Activated gamma-delta T cell treated with Interleukin-2 at 50 U/mL for 16 hours (primary cell): ENCODE data around the gene FNDC3B.

Source experiments
- DNase-seq: peaks from one replicate; pipeline ENCODE4 v3.0.0-alpha.2; 2020

The FNDC3B gene

GRCh38 chr3:172444821-172445220, 405.4 kb downstream of the FNDC3B start:
- DNase-seq, result no peak

DNA sequence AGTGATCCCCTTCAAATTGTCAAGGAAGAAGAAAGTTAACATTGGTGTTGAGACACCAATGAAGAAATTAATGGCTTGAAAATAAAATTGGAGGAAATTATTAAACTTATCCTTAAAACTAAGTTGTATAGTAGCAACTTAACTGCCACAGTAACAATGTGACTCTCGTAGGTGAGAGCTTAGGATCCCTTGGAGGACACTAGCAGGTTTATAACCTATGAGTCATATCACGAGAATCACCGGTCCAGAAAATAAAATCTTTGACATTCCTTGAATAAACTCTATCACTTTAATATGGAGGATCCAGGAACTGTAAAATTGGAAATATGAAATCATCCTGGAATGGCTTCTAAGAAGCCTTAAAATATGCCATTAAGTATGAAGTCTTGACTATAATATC, 406.8 kb downstream of the FNDC3B start:
- DNase-seq, result no peak

- peak; percentile 7 for DNase-seq
Observed at GRCh38 chr3:172447611-172448579, 408.5 kb downstream of the FNDC3B start, which contains the start of gene GHSR. Gene GHSR, minus strand, starts transcription at chr3:172448456. Its CDS starts 43 bp downstream, at chr3:172448413.

DNA sequence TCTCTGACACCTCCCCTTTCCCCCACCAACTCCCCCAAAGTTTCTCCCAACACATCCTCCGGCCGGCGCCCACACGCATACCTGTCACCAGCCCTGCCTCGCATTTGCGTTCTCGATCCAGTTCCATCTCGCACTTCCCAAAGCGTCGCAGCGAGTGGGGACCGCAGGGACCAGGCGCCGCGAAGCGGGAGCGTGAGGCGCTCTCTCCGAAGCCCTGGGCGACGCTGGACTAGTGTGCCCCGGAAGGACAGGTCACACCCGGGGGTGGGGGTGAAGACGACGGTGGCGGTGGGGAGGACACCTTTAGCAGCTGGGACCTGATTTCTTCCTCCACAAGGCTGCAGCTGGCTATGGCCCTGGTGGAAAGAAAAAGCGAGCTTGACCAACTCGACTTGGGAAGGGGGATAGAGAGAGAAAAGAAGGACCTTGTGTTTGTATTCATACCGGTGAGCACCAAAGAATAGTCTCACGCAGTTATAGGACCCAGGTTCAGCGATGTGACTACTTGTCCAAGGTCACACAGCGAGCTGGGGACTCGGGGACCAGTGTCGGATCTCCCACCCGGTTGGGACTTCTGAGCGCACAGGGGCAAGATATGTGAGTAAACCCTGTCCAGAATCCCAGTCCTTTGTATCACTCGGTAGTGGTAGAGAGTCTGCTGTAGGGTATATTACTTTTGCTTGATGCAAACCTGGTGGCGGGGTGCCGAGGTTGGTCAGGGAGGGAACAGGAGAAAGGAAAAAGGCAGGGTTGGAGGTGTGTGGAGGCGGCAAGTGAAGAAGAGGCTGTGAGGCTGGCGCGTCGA, 409.5 kb downstream of the FNDC3B start:
- DNase-seq, result no peak

DNA sequence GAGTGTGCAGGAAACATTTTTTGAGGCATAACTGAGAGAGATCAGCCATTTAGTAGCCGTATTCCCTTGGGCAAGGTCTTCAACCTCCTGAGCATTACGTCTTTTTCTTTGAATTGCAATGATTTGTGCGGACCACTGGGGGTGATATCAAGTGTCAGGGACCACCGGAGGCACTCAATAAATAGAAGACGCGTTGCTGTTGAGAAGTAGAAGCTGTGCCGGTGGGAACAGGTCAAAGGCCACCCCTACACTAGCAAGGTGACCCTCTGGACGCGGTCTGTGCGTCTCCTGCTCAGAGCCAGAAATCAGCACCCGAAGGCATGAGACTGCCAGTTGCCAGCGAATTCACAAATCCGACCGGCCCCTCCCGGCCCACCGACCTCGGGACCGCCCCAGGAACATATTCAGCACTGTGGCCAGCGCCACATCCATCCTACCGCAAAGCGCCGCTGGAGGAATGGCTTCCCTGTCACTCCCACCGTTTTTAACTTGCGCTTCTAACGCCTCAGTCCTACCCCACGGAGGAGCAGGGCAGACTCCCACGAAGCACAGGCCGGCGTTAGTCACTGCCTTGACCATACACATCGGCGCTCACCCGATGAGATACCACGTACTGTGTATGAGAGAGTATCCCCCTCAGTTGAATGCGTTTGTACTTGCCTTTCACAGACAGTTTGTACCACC, 410.2 kb downstream of the FNDC3B start:
- DNase-seq, result no peak
